ENCODE measurements around the gene HLA-DOB.

Gene HLA-DOB

GRCh38 chr6:32816746-32817204, at the start of gene HLA-DOB:
HLA-DOB (minus strand) TSS chr6:32817002; CDS start chr6:32816951, 51 bp downstream.
- peak; percentile 16 for DNase-seq (ENCODE audit: low read depth, low spot score)

GRCh38 chr6:32865724-32866443, 49.1 kb upstream of the HLA-DOB start:
- no peak for DNase-seq (ENCODE audit: low read depth, low spot score)

DNA sequence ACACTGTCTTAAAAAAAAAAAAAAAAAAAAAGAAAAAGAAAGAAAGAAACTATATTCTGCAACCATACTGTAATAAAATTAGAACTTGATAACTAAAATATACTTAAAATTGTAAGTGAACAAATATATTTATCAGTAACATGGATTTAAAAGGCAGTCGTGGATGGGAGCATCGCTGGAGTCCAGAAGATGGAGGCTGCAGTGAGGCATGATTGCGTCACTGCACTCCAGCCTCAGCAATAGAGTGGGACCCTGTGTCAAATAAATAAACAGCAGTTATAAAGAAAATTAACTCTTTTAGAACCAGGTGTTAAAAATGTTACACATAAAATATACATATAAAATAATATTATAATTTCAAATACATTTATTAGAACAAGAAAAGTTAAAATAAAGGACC, 45.9 kb upstream of the HLA-DOB start:
- no peak for DNase-seq (ENCODE audit: low read depth, low spot score)

DNA sequence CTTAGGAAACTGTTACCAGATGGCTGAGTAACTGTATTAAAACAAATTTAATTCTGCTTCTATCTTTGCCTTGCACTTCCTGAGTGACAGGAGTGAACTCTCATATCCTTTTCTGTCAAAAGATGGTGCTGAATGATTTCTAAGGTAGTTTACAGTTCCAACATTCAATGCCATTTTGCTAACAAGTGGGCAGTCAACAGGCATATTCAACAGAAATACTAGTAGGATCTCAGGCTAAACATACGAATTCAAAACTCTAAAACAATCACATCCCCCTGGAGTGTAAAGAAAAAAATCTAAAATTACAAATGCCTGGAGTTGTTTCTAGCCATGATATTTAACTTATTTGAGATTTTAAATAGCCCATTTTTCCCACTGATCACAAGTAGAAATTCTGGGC, 43.9 kb upstream of the HLA-DOB start:
- no peak for DNase-seq (ENCODE audit: low read depth, low spot score)

- DNase-seq (ENCODE audit: low read depth, low spot score), result no peak
Observed at GRCh38 chr6:32858194-32858593, 41.4 kb upstream of the HLA-DOB start.

- DNase-seq (ENCODE audit: low read depth, low spot score), result no peak
Observed at GRCh38 chr6:32857156-32857891, 40.5 kb upstream of the HLA-DOB start.

DNA sequence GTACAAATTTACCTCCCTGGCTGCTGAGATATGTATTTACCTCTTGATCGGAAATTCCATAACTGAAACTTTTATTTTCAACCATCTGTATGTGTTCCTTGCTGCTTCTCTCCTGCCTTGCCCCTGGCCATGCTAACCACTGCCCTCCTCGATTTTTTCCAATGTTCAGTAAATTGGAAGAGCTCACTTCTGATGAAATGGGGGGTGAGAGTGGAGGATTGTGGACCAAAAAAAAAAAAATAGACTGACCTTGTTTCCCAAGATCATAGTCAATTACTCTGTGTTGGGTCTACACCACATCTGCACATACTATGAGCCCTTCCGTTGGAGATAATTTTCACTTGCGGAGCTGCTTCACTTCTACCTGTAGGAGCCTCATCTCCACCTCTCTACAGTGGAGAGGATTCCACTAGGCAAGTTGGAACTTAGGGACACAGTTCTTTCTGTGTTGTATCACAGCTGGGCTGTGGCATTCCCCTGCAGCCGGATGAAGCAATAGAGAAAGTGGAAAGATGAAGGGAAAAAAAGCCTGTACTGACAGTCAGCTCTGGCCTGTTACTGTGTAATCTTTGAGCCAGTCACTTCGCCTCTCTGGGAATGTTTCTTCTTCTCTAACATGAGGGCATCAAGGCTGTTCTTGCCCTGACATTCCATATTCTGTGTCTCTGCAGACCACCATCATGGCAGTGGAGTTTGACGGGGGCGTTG, 38.8 kb upstream of the HLA-DOB start:
- DNase-seq (ENCODE audit: low read depth, low spot score), result no peak

DNA sequence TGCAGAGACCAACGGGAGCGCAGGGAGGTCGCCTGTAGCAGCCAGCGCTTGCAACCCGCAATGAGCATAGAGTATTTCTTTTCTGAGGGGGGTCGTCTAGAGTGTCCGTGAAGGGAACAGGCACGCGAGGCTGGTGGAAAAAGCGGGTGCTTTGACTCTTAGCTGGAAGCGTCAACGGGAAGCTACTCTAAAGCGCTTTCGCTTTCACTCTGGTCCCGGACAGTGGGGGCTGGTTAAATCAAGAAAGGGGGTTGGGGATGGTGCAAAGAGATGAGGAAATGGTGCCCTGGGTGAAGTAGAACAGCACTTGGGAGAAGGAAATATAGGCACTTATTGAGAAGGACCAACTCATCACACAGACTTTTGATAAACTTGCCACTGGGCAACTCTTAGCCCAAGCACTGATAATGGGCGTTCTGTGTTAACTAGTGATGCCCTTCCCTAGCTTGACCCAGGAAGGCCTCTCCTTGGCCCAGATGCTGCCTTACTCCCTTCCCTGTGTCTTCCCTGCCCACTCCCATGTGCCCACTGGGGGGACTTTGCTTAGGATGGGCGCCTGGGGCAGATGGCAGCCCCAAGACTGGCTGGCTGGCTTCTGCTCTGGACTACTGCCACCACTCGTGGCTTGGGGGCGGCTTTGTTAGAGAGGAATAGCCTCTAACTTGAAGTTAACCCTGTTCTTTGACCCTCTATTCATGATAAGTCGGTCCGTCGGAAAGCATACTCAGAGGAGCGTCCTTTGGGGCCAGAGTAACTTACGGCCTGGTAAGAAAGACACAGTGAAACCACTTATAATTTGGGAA, 37.8 kb upstream of the HLA-DOB start:
- no peak for DNase-seq (ENCODE audit: low read depth, low spot score)

- peak; percentile 98 for DNase-seq (ENCODE audit: low read depth, low spot score)
Observed at GRCh38 chr6:32853541-32854375, 37.0 kb upstream of the HLA-DOB start, which contains the start of the genes PSMB9 and TAP1. PSMB9 (plus strand) TSS chr6:32854192; CDS start chr6:32854230, 38 bp downstream. TAP1 (minus strand) TSS chr6:32853704; CDS start chr6:32853636, 68 bp downstream.

DNA sequence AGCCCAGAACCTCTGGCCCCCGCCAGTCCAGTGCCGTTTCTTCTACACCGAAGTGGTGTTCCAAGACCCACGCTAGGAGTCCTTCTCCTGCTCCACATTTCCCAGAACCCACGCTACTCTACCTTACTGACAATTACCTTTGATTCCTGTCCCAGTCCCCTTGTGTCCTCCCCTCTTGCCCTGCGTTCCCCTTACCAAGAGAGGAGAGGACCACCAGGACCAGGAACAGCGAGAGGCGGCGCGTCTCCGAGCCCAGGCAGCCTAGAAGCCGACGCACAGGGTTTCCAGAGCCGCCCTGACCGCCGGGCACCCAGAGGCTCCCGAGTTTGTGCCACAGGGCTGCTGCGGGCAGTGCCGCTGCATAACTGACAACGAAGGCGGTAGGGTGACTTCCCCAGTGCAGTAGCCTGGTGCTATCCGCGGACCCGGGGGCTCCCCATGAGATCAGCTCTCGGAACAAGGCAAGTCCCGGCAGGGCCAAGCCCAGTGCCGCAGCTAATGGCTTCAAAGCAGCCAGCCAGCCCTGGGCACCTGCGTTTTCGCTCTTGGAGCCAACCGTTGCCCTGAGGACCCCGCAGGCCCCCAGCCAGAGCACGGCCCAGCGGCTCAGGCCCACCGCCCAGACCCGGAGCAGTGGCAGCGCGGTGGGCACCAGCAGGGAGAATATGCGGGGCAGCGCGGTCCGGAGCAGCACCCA, 36.2 kb upstream of the HLA-DOB start:
- DNase-seq (ENCODE audit: low read depth, low spot score), result peak; percentile 74

GRCh38 chr6:32852018-32852843, 35.4 kb upstream of the HLA-DOB start:
- no peak for DNase-seq (ENCODE audit: low read depth, low spot score)

DNA sequence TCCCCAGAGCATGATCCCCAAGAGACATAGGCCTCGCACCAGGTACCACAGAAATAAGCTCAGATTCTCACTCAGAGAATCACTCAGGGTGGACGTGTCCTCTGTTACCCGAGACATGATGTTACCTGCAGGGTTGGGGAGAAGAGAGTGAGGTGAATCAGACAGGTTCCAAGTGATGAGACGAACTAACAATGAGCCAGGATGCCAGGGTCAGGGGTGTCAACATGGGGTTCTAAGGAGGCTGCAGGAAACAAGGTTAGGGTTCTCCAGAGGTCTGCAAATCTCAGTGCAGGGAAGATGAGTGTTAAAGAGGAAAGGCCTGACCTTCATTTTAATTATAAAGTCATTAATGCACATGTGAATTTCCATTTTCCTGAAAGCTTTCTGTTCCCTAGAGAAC, 34.2 kb upstream of the HLA-DOB start:
- no peak for DNase-seq (ENCODE audit: low read depth, low spot score)

DNA sequence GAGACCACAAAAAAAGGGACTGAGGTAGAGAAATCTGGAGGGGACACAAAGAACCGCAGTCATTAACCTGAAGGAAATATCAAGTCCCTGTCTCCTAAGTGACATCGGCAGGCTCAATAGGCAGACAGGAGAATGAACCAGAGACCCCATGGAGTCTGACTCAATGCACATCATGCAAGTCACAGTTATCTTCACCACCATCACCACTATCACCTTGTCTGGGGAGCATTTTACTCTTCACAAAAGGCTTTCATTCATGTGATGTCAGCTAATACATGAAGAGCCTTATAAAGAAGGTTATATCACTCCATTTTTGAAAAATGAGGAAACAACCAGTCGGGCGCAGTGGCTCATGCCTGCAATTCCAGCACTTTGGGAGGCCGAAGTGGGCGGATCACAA, 32.3 kb upstream of the HLA-DOB start:
- no peak for DNase-seq (ENCODE audit: low read depth, low spot score)

DNA sequence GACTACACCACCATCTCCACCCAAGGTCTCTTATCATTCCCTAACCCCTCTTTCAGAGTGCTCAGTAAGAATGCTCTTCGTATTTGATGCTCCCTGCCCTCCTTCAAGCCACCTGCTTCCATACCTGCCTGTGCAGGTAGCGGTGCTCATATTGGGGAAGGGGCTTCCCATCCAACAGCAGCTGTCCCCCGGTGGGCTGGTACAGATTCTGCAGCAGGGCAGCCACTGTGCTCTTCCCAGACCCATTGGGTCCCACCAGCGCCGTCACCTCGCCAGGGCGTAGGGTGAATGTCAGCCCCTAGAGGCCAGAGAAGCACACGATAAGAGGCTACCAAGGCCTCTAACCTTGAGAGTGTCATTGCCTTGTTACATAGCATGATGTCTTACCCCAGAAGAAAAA, 31.0 kb upstream of the HLA-DOB start:
- no peak for DNase-seq (ENCODE audit: low read depth, low spot score)

DNA sequence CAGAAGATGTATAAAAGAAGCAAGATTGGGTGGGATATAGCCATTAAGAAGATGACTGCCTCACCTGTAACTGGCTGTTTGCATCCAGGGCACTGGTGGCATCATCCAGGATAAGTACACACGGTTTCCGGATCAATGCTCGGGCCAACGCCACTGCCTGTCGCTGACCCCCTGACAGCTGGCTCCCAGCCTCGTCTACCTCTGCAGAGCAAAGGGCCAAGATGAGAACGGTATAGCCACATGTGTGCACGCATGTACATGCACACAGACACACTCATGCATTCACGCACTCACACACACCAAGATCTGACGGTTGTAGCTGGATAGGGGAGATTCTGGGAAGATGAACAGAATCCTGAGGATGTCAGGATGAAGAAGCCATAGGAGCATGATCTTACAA, 30.2 kb upstream of the HLA-DOB start:
- no peak for DNase-seq (ENCODE audit: low read depth, low spot score)

GRCh38 chr6:32845384-32845884, 28.6 kb upstream of the HLA-DOB start:
- no peak for DNase-seq (ENCODE audit: low read depth, low spot score)

DNA sequence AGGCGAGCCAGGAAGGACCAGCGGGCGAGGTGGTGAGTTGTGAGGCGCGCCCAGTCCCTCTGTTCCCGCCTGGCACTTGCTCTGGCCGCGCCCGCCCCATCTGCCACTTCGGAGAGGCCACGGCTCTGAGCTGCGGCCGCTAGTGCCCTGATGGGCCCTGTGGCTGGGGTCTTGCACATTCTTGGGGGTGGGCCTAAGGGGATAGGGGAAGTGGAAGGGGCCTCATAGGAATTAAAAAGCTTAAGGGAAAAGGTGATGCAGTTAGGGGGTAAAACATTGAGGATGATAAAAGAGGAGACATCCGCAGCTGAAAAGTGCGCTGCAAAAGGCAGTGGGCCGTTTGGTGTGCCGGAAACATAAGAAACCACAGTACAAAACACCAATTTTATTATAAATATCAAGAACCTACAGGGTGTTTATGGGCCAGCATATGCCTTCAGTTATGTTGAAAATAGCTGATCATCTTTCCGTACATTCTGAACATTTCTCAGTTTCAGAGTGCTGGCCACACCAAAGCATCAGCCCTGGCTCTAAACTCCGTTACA, 28.1 kb upstream of the HLA-DOB start:
- no peak for DNase-seq (ENCODE audit: low read depth, low spot score)

Data from astrocyte of the hippocampus (primary cell).